NCI-H524 treated with DMSO at 0.1 percent for 48 hours (cell line): ENCODE data around the gene TRMT44.

ENCODE experiments used
- DNase-seq: peaks from one replicate; lab custom pipeline; 2025; lab: John Stamatoyannopoulos, UW

TRMT44 gene

DNA sequence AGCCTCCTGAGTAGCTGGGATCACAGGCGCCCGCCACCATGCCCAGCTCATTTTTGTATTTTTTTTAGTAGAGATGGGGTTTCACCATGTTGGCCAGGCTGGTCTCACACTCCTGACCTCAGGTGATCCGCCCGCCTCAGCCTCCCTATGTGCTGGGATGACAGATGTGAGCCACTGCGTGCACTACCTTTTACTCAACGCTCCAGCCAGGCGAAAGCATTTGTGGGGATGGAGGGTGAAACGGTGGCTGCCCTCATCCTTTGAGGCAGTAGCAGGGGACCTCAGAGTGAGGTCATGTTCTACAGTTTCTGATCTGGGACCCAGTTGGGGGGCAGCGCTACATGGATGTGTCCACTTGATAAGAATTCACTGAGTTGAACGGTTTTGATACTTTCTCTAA, 73.8 kb downstream of the TRMT44 start:
- DNase-seq = no peak

GRCh38 chr4:8515316-8516060, 74.9 kb downstream of the TRMT44 start:
- DNase-seq = no peak

GRCh38 chr4:8516061-8516573, 75.5 kb downstream of the TRMT44 start:
- no peak for DNase-seq

DNA sequence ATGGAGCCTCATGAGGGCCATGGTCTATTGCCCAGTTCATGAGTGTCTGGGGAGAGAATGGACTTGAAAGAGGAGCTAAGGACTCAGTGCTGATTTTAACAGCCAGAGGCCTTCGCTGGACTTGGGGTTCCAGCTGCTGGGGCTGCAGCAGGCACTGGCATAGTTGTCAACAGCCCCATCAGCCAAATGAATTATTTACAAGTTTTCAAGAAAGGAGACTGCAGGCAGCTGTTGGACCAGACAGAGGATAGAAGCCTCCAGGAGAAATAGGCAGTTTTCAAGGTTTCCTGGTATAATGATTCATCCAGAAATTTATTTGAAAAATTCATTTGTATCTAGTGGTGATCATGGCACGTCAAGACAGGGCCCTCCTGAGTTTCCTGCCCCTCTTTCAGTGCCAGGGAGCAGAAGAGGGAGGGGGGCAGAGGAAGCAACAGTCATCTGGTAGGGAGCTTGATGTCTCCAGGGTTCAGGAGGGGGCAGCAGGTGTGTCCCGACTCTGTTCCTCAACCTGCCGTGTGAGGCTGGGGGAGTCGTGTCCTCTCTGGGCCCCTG, 76.5 kb downstream of the TRMT44 start:
- no peak for DNase-seq

- no peak for DNase-seq
Measured at GRCh38 chr4:8517946-8518345, 77.4 kb downstream of the TRMT44 start.

DNA sequence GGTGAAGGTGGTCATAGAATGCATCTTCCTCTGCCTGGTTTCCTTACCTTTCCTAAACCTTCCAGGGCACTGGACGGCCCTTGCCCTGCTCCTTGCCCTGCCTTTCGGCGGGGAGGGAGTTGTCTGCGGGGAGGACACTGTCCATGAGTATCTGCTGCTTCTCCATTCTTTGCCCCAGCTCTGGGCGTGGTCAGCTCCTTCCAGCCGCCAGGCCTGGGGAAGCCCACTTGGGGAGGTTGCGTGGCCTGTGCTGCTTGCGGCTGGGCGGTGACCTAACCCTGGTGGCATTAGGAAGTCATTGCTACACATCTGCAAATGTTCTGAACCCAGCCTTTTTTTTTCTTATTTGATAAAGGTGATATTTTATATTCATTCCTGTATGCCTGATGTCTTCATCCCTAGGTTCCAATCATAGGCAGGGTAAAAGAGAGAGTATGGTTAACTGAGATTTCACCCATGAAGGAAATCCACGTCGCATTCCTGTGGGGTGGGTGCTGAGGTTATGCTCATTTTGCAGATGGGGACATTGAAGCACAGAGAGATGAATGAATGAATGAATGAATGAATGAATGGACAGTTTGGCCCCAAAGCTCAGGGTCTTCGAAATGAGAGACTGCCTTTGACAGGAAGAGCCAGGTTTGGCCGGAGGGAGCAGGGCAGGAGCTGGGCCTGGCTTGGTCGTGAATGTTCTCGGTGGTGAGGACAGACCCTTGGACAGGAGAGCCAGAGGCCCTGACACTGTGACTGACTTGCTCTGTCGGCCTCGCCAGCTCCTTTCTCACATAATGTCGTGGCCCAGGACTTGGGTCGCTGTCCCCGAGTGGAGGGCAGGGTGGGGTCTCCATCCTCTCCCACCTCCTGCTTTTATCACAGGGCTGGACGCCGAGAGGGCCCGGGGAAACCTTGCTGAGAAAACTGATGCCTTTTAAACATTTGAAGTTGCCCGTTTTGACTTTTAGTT, 81.9 kb downstream of the TRMT44 start:
- no peak for DNase-seq

DNA sequence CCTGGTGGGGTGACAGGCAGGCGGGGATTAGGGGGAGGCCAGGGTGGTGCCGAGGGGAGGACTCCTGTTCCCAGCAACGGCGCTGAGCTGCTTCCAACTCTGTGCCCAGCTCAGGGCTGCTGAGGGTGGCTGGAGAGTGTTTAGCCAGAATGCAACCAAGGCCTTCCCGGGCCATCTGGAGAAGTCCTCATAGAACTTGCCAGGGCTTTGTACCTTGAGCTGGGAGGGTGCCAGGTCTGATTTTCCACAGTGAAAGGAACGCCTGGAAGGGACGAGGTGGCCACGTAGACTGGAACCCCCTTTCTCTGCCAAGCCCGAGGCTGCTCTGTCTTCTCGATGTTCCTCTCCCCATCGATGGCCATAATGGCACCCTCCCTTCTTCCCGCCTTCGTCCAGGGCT, 82.6 kb downstream of the TRMT44 start:
- no peak for DNase-seq

DNA sequence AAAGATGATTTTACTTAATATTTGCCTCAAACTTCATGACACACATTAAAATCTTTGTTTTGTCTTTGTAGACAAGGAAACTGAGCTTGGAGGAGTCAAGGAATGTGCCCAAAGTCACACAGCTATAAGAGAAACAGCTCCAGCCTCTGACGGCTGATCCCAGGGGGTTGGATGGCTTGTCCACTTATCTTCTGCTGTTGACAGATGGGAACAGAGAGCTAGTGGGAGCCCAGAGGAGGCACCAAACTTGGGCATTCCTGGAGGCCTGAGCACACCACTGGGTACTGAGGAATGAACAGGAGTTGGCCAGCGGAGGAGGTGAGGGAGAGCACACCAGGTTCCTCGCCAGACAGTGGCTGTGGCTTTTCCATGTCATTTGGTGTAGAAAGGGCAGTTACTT, 83.2 kb downstream of the TRMT44 start:
- no peak for DNase-seq

DNA sequence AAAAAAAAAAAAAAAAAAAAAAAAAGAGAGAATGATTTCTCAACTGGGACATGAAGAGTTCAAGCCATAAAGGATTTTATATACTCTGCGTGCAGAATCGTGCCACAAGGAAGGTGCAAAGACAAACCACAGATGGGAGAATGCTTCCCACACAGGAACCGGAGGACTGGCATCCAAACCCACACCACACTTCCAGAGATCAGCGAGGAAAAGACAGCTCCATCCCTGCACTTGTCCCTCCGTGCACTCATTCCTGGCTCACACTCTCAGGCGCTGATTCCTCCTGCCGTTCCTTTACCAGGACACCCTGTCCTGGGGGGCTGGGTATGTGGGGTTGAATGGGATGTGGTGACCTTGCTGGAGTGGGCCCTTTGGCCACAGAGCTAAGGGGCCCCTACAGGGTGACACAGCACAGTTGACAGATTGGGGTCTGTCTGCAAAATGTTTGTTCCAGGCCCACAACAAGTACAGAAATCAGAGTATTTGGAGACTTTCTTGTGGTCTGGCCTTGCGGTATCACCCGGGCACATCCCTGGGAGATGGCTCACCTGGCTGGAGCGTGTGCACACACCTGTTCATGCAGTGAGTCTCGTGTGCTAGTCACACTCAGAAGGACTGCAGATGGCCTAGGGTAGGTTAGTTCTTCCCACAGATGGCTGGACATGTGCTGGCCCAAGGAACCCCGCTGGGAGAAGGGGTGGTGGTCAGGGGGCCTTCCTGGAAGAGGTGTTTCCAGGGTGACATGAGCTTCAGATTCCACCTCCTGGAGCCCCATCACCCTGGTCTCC, 84.2 kb downstream of the TRMT44 start:
- no peak for DNase-seq

GRCh38 chr4:8525383-8526120, 85.0 kb downstream of the TRMT44 start:
- no peak for DNase-seq
